Measurements from ENCODE around the gene ATXN1.

DNA sequence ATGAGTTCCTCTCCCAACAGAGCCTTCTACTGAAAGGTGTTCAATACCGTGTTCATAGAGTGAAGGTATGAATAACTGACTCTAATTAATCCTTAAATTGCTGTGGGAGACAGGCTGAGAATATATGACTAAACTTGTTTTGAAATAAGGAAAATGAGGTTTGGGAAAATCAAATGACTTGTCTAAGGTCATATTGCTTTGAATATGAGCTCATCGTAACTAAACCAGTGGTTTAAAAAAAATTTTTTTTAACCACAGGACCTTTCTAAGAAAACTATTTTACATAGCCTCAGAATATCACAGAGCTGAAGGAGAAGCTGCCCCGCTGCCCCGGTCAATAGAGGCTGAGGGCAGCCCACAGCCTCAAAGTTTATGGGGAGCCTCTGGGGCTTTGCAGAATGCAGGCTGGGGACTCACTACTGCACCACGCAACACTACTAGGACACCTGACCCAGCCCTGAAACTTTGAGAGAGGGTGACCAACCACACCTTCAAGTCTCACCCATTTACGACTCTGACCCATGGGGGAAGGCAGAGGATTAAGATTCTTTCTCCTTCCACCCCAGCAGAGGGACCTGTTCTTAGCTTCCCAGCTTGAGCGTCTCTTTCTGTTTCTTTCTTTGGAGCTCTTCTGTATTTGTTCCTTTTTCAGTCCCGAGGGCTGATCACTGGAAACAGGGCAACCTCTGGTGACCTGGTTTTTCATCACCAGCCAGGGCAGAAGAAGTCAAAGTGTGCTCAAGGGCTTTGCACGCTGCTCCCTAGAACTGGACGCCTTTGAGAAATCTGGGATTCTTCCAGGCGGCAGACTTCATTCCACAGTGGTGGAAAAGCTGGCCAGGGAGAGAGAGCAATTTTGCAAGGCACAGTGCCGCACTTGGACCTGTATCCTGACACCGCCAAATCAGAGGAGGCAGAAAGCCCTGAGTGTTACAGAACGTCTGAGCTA lies 220.2 kb downstream of the ATXN1 start:
- TF ChIP-seq CTCF (conservative IDR thresholded peaks at IDR 0.05; ENCODE audit: low read depth, low read length) (no peak), EZH2 (IDR thresholded peaks at IDR 0.05; ENCODE audit: borderline replicate concordance, low read depth, low read length, poor library complexity, severe bottlenecking) (no peak)
